HEK293 (cell line): Measurements from ENCODE around the gene PRKRA.

Source experiments
- CTCF ChIA-PET: fragments of 350-600 bp; formaldehyde crosslinking; extraction: SDS; loops from one replicate; lab custom pipeline; 2021; ENCODE audit warnings: antibody characterized with exemption; lab: Yijun Ruan, JAX
- POLR2A ChIA-PET: fragments of 300-600 bp; formaldehyde crosslinking; extraction: SDS; loops from one replicate; lab custom pipeline; 2020; ENCODE audit warnings: antibody characterized with exemption, inconsistent platforms; lab: Yijun Ruan, JAX
- H3K27ac ChIP-seq: fragments of 200-500 bp; sonication (Bioruptor generic); 2 replicates; pipeline ENCODE4 v1.5.1; 2014; ENCODE audit warnings: low read depth, low read length, control low read depth, inconsistent platforms; ENCODE audit errors: extremely low read depth
- H3K36me3 ChIP-seq, 2 experiments: fragments of 200-500 bp in 1 of 2; sonication (Bioruptor generic) in 1 of 2; 1 replicate in 1 of 2; 2 replicates in 1 of 2; pipeline ENCODE4 v1.5.1; 2014 to 2017; ENCODE audit warnings: inconsistent platforms in 2 of 2, low read length in 2 of 2; ENCODE audit not compliant: control insufficient read depth in 2 of 2, insufficient read depth in 1 of 2
- H3K4me1 ChIP-seq: fragments of 200-500 bp; sonication (Bioruptor generic); 2 replicates; pipeline ENCODE4 v1.5.1; 2014; ENCODE audit warnings: mild to moderate bottlenecking, low read length, inconsistent platforms; ENCODE audit not compliant: control insufficient read depth, insufficient read depth
- H3K4me3 ChIP-seq: 2 replicates; pipeline ENCODE4 v1.5.1; 2011; ENCODE audit warnings: low read depth, mild to moderate bottlenecking, control low read depth, low read length, moderate library complexity
- H3K9me3 ChIP-seq: fragments of 200-500 bp; sonication (Bioruptor generic); 2 replicates; pipeline ENCODE4 v1.5.1; 2014; ENCODE audit warnings: low read depth, low read length, inconsistent platforms; ENCODE audit not compliant: control insufficient read depth, insufficient read depth
- GLI2 ChIP-seq: fragments of 450-650 bp; formaldehyde crosslinking; IDR thresholded peaks from 2 replicates; pipeline ENCODE4; 2017; ENCODE audit warnings: missing biosample characterization, missing genetic modification characterization, low read depth, borderline replicate concordance
- SCRT2 ChIP-seq: fragments of 450-650 bp; formaldehyde crosslinking; IDR thresholded peaks from 2 replicates; pipeline ENCODE4 v1.5.1; 2016; ENCODE audit warnings: missing biosample characterization, missing genetic modification characterization
- SP2 ChIP-seq: fragments of 450-650 bp; formaldehyde crosslinking; IDR thresholded peaks from 2 replicates; pipeline ENCODE4 v1.5.1; 2016; ENCODE audit warnings: missing biosample characterization, missing genetic modification characterization
- ZFHX2 ChIP-seq: fragments of 450-650 bp; formaldehyde crosslinking; conservative IDR thresholded peaks from 2 replicates; pipeline ENCODE4 v1.5.1; 2016; ENCODE audit warnings: missing biosample characterization, missing genetic modification characterization
- ZFP3 ChIP-seq: fragments of 450-650 bp; formaldehyde crosslinking; IDR thresholded peaks from 2 replicates; pipeline ENCODE4 v1.5.1; 2016; ENCODE audit warnings: low read depth, missing biosample characterization, missing genetic modification characterization
- ZNF112 ChIP-seq: fragments of 450-650 bp; formaldehyde crosslinking; IDR thresholded peaks from 2 replicates; pipeline ENCODE4 v1.5.0; 2017; ENCODE audit warnings: missing biosample characterization, missing genetic modification characterization
- ZNF138 ChIP-seq: fragments of 450-650 bp; formaldehyde crosslinking; IDR thresholded peaks from 2 replicates; pipeline ENCODE4 v1.5.1; 2016; ENCODE audit warnings: missing biosample characterization, missing genetic modification characterization, borderline replicate concordance
- ZNF157 ChIP-seq: fragments of 450-650 bp; formaldehyde crosslinking; IDR thresholded peaks from 2 replicates; pipeline ENCODE4 v1.5.1; 2016; ENCODE audit warnings: missing biosample characterization, missing genetic modification characterization
- ZNF311 ChIP-seq: fragments of 450-650 bp; formaldehyde crosslinking; IDR thresholded peaks from 2 replicates; pipeline ENCODE4 v1.5.1; 2017; ENCODE audit warnings: missing biosample characterization, missing genetic modification characterization, borderline replicate concordance
- ZNF544 ChIP-seq: fragments of 450-650 bp; formaldehyde crosslinking; IDR thresholded peaks from 2 replicates; pipeline ENCODE4 v1.5.0; 2017; ENCODE audit warnings: missing biosample characterization, missing genetic modification characterization
- ZNF560 ChIP-seq: fragments of 450-650 bp; formaldehyde crosslinking; IDR thresholded peaks from 2 replicates; pipeline ENCODE4 v1.5.1; 2017; ENCODE audit warnings: missing biosample characterization, missing genetic modification characterization, borderline replicate concordance
- ZNF624 ChIP-seq: fragments of 450-650 bp; formaldehyde crosslinking; IDR thresholded peaks from 2 replicates; pipeline ENCODE4 v1.5.1; 2017; ENCODE audit warnings: missing biosample characterization, missing genetic modification characterization
- ZNF658 ChIP-seq: fragments of 450-650 bp; formaldehyde crosslinking; IDR thresholded peaks from 2 replicates; pipeline ENCODE4; 2016; ENCODE audit warnings: missing biosample characterization, missing genetic modification characterization
- ZNF785 ChIP-seq: fragments of 450-650 bp; formaldehyde crosslinking; IDR thresholded peaks from 2 replicates; pipeline ENCODE4 v1.5.1; 2016; ENCODE audit warnings: missing biosample characterization, missing genetic modification characterization
- ZNF791 ChIP-seq: fragments of 450-650 bp; formaldehyde crosslinking; IDR thresholded peaks from 2 replicates; pipeline ENCODE4 v1.5.1; 2016; ENCODE audit warnings: missing biosample characterization, missing genetic modification characterization
- TF ChIP-seq, protein P1 (sequence below): fragments of 450-650 bp; formaldehyde crosslinking; IDR thresholded peaks from 2 replicates; pipeline ENCODE4 v1.5.1; 2016; ENCODE audit warnings: missing biosample characterization, missing genetic modification characterization, borderline replicate concordance
- TF ChIP-seq, protein P2 (sequence below): fragments of 450-650 bp; formaldehyde crosslinking; IDR thresholded peaks from 2 replicates; pipeline ENCODE4 v1.5.1; 2016; ENCODE audit warnings: missing biosample characterization, missing genetic modification characterization
- TF ChIP-seq, protein P3 (sequence below): fragments of 450-650 bp; formaldehyde crosslinking; IDR thresholded peaks from 2 replicates; pipeline ENCODE4 v1.5.1; 2017; ENCODE audit warnings: missing biosample characterization, missing genetic modification characterization
- TF ChIP-seq, protein P4 (sequence below): fragments of 450-650 bp; formaldehyde crosslinking; IDR thresholded peaks from 2 replicates; pipeline ENCODE4 v1.5.1; 2016; ENCODE audit warnings: missing biosample characterization, missing genetic modification characterization

PRKRA gene

GRCh38 chr2:178428396-178428806 lies 22.6 kb downstream of the PRKRA start:
- ChIA-PET CTCF (interaction anchor here (0.6 to 1.9 kb wide), 5 partner anchors 9 to 122 kb away, joined by 3 to 5 read pairs (median 4); no protein-coding TSS in a partner anchor), POLR2A (interaction anchor here (0.5 to 1.6 kb wide), 3 partner anchors 14 to 84 kb away, joined by 3 to 7 read pairs (median 5); partner anchors contain the start of genes PJVK and PRKRA)
- Histone ChIP-seq H3K9me3 (no peaks in the 10 kb centered on the region), H3K27ac (no peak overlapping the region), H3K4me1 (no peaks in the 10 kb centered on the region), H3K4me3 (no peak overlapping the region), H3K36me3 (peaks cover 14 to 73% of the 10 kb centered on the region in 2 experiments)
- TF ChIP-seq ZNF658 (tag by site-specific recombination): no peak
- TF ChIP-seq, protein P1, sequence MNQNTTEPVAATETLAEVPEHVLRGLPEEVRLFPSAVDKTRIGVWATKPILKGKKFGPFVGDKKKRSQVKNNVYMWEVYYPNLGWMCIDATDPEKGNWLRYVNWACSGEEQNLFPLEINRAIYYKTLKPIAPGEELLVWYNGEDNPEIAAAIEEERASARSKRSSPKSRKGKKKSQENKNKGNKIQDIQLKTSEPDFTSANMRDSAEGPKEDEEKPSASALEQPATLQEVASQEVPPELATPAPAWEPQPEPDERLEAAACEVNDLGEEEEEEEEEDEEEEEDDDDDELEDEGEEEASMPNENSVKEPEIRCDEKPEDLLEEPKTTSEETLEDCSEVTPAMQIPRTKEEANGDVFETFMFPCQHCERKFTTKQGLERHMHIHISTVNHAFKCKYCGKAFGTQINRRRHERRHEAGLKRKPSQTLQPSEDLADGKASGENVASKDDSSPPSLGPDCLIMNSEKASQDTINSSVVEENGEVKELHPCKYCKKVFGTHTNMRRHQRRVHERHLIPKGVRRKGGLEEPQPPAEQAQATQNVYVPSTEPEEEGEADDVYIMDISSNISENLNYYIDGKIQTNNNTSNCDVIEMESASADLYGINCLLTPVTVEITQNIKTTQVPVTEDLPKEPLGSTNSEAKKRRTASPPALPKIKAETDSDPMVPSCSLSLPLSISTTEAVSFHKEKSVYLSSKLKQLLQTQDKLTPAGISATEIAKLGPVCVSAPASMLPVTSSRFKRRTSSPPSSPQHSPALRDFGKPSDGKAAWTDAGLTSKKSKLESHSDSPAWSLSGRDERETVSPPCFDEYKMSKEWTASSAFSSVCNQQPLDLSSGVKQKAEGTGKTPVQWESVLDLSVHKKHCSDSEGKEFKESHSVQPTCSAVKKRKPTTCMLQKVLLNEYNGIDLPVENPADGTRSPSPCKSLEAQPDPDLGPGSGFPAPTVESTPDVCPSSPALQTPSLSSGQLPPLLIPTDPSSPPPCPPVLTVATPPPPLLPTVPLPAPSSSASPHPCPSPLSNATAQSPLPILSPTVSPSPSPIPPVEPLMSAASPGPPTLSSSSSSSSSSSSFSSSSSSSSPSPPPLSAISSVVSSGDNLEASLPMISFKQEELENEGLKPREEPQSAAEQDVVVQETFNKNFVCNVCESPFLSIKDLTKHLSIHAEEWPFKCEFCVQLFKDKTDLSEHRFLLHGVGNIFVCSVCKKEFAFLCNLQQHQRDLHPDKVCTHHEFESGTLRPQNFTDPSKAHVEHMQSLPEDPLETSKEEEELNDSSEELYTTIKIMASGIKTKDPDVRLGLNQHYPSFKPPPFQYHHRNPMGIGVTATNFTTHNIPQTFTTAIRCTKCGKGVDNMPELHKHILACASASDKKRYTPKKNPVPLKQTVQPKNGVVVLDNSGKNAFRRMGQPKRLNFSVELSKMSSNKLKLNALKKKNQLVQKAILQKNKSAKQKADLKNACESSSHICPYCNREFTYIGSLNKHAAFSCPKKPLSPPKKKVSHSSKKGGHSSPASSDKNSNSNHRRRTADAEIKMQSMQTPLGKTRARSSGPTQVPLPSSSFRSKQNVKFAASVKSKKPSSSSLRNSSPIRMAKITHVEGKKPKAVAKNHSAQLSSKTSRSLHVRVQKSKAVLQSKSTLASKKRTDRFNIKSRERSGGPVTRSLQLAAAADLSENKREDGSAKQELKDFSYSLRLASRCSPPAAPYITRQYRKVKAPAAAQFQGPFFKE (tag by site-specific recombination): no peak
- no peak for TF ChIP-seq ZNF544 (tag by site-specific recombination)
- TF ChIP-seq ZNF560 (tag by site-specific recombination): no peak
- no peak for TF ChIP-seq ZNF157 (tag by site-specific recombination)
- TF ChIP-seq ZFHX2 (tag by site-specific recombination): no peak
- no peak for TF ChIP-seq GLI2 (tag by site-specific recombination)
- no peak for TF ChIP-seq ZNF791 (tag by site-specific recombination)
- TF ChIP-seq ZFP3 (tag by site-specific recombination): no peak

DNA sequence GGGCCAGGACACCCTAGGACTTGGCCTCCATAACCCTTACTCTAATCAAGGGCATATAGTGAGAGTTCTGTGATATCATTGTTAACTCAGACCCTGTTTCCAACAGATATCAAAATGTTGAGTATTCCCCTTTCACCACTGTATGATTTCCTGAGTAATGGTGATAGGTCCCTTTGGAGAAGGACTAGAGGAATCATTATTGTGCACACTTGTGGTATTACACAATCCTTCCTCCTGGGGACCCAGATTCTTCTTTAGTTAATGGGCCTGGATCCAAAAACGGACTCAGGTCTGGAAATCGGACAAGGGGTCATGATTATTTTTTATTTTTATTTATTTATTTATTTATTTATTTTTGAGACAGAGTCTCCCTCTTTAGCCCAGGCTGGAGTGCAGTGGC lies 23.5 kb downstream of the PRKRA start:
- Histone ChIP-seq H3K9me3 (no peaks in the 10 kb centered on the region), H3K36me3 (peaks cover 10 to 63% of the 10 kb centered on the region in 2 experiments), H3K4me1 (no peaks in the 10 kb centered on the region), H3K27ac (no peak overlapping the region), H3K4me3 (no peak overlapping the region)
- CTCF ChIA-PET: interaction anchor here (1.2 kb wide), 1 partner anchor 12 kb away, joined by 5 read pairs; no protein-coding TSS in a partner anchor
- POLR2A ChIA-PET: interaction anchor here (1.0 to 1.6 kb wide), 2 partner anchors 9 to 24 kb away, joined by 4 to 7 read pairs; partner anchors contain the start of genes PJVK and PRKRA
- TF ChIP-seq, protein P2, sequence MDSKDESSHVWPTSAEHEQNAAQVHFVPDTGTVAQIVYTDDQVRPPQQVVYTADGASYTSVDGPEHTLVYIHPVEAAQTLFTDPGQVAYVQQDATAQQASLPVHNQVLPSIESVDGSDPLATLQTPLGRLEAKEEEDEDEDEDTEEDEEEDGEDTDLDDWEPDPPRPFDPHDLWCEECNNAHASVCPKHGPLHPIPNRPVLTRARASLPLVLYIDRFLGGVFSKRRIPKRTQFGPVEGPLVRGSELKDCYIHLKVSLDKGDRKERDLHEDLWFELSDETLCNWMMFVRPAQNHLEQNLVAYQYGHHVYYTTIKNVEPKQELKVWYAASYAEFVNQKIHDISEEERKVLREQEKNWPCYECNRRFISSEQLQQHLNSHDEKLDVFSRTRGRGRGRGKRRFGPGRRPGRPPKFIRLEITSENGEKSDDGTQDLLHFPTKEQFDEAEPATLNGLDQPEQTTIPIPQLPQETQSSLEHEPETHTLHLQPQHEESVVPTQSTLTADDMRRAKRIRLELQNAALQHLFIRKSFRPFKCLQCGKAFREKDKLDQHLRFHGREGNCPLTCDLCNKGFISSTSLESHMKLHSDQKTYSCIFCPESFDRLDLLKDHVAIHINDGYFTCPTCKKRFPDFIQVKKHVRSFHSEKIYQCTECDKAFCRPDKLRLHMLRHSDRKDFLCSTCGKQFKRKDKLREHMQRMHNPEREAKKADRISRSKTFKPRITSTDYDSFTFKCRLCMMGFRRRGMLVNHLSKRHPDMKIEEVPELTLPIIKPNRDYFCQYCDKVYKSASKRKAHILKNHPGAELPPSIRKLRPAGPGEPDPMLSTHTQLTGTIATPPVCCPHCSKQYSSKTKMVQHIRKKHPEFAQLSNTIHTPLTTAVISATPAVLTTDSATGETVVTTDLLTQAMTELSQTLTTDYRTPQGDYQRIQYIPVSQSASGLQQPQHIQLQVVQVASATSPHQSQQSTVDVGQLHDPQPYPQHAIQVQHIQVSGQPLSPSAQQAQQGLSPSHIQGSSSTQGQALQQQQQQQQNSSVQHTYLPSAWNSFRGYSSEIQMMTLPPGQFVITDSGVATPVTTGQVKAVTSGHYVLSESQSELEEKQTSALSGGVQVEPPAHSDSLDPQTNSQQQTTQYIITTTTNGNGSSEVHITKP: no peak
- TF ChIP-seq, protein P3, sequence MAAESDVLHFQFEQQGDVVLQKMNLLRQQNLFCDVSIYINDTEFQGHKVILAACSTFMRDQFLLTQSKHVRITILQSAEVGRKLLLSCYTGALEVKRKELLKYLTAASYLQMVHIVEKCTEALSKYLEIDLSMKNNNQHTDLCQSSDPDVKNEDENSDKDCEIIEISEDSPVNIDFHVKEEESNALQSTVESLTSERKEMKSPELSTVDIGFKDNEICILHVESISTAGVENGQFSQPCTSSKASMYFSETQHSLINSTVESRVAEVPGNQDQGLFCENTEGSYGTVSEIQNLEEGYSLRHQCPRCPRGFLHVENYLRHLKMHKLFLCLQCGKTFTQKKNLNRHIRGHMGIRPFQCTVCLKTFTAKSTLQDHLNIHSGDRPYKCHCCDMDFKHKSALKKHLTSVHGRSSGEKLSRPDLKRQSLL (tag by site-specific recombination): no peak
- TF ChIP-seq SCRT2 (tag by site-specific recombination) (no peak), ZNF311 (tag by site-specific recombination) (no peak), SP2 (tag by site-specific recombination) (no peak), ZNF138 (tag by site-specific recombination) (no peak), ZNF112 (no peak), ZNF785 (tag by site-specific recombination) (no peak), ZNF624 (tag by site-specific recombination) (no peak)
- TF ChIP-seq, protein P4, sequence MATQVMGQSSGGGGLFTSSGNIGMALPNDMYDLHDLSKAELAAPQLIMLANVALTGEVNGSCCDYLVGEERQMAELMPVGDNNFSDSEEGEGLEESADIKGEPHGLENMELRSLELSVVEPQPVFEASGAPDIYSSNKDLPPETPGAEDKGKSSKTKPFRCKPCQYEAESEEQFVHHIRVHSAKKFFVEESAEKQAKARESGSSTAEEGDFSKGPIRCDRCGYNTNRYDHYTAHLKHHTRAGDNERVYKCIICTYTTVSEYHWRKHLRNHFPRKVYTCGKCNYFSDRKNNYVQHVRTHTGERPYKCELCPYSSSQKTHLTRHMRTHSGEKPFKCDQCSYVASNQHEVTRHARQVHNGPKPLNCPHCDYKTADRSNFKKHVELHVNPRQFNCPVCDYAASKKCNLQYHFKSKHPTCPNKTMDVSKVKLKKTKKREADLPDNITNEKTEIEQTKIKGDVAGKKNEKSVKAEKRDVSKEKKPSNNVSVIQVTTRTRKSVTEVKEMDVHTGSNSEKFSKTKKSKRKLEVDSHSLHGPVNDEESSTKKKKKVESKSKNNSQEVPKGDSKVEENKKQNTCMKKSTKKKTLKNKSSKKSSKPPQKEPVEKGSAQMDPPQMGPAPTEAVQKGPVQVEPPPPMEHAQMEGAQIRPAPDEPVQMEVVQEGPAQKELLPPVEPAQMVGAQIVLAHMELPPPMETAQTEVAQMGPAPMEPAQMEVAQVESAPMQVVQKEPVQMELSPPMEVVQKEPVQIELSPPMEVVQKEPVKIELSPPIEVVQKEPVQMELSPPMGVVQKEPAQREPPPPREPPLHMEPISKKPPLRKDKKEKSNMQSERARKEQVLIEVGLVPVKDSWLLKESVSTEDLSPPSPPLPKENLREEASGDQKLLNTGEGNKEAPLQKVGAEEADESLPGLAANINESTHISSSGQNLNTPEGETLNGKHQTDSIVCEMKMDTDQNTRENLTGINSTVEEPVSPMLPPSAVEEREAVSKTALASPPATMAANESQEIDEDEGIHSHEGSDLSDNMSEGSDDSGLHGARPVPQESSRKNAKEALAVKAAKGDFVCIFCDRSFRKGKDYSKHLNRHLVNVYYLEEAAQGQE (tag by site-specific recombination): no peak
